CD4-positive, alpha-beta memory T cell (primary cell): ENCODE measurements around the gene CACNA1E. TPM values are rescaled to one million over a fixed set of nuclear protein-coding genes. Genes with fewer than 3 reads are reported as not detected.
"Not testable (repeated sequence)": the region's sequence is repeated elsewhere in the genome, so short reads cannot be mapped to it uniquely, and the experiment has no call there.

Source experiments
- CTCF ChIA-PET: fragments of 350-600 bp; sonication (Branson Sonifier 250); formaldehyde crosslinking; loops from one replicate; lab custom pipeline; 2021; ENCODE audit warnings: inconsistent platforms; ENCODE audit not compliant: partially characterized antibody; lab: Charles Lee
- POLR2A ChIA-PET: fragments of 350-600 bp; sonication (Branson Sonifier 250); formaldehyde crosslinking; loops from one replicate; lab custom pipeline; 2021; ENCODE audit not compliant: partially characterized antibody; lab: Charles Lee
- DNase-seq, 5 donors: peaks; one replicate each; pipeline versions ENCODE4 v3.0.0 to v3.0.0-alpha.2; 2020 to 2022; ENCODE audit warnings: mixed read lengths in 1 of 5
- H3K27ac ChIP-seq: one replicate; pipeline ENCODE4 v1.7.0; 2013; ENCODE audit warnings: low read depth, low read length
- H3K27me3 ChIP-seq: 2 replicates; pipeline ENCODE4 v1.7.0; 2013; ENCODE audit warnings: mild to moderate bottlenecking, low read length, moderate library complexity; ENCODE audit not compliant: insufficient read depth
- H3K36me3 ChIP-seq: 2 replicates; pipeline ENCODE4 v1.7.0; 2013; ENCODE audit warnings: mild to moderate bottlenecking, low read length, moderate library complexity; ENCODE audit not compliant: insufficient read depth
- H3K4me1 ChIP-seq: 2 replicates; pipeline ENCODE4 v1.7.0; 2013; ENCODE audit warnings: mild to moderate bottlenecking, low read length, moderate library complexity; ENCODE audit not compliant: insufficient read depth
- H3K4me3 ChIP-seq, 2 donors: one replicate each; pipeline ENCODE4 v1.7.0; 2013; ENCODE audit warnings: low read length in 2 of 2, mild to moderate bottlenecking in 1 of 2
- H3K9me3 ChIP-seq, 2 donors: one replicate each; pipeline ENCODE4 v1.7.0; 2013; ENCODE audit warnings: low read length in 2 of 2, control low read depth in 1 of 2; ENCODE audit not compliant: control insufficient read depth in 1 of 2
- H3K27ac Mint-ChIP-seq, 7 donors: one replicate each; pipeline ENCODE4 v1.8.0; 2020 to 2021; ENCODE audit warnings: mixed read lengths in 7 of 7, mild to moderate bottlenecking in 6 of 7, inconsistent platforms in 3 of 7, moderate library complexity in 3 of 7
- H3K27me3 Mint-ChIP-seq, 2 donors: one replicate each; pipeline ENCODE4 v1.8.0; 2020 to 2021; ENCODE audit warnings: mixed read lengths in 2 of 2
- H3K36me3 Mint-ChIP-seq, 2 donors: one replicate each; pipeline ENCODE4 v1.8.0; 2020 to 2021; ENCODE audit warnings: mixed read lengths in 2 of 2, inconsistent platforms in 1 of 2, mild to moderate bottlenecking in 1 of 2
- H3K4me1 Mint-ChIP-seq, 4 donors: one replicate each; pipeline ENCODE4 v1.8.0; 2020 to 2021; ENCODE audit warnings: mixed read lengths in 4 of 4, mild to moderate bottlenecking in 1 of 4
- H3K4me3 Mint-ChIP-seq, 8 donors: one replicate each; pipeline ENCODE4 v1.8.0; 2020 to 2021; ENCODE audit warnings: mixed read lengths in 8 of 8, mild to moderate bottlenecking in 7 of 8, moderate library complexity in 6 of 8, inconsistent platforms in 3 of 8
- H3K9me3 Mint-ChIP-seq, 8 donors: one replicate each; pipeline ENCODE4 v1.8.0; 2020 to 2021; ENCODE audit warnings: mixed read lengths in 8 of 8, mild to moderate bottlenecking in 5 of 8, inconsistent platforms in 3 of 8, moderate library complexity in 1 of 8
- intact Hi-C: fragments of 100-400 bp; cut with micrococcal nuclease; formaldehyde crosslinking; loops from one replicate; pipeline ENCODE4 v1.15.1; 2023
- polyA plus RNA-seq, 2 donors: library from polyadenylated mRNA; unstranded; fragments of 300-500 nt; fragmentation: Illumina TruSeq; gene quantifications; one replicate each; pipeline ENCODE4 v1.2.3, GENCODE V29; 2021
- total RNA-seq, 2 experiments: library from RNA; stranded (reverse); gene quantifications; one replicate each; pipeline ENCODE4 v1.2.3, GENCODE V29; 2021

Gene CACNA1E
- total and polyA plus RNA-seq, 4 experiments from 2014 or later, result not detected

GRCh38 chr1:181531951-181532600 is 48.8 kb downstream of the CACNA1E start:
- Histone ChIP-seq H3K4me1 (no peaks in the 10 kb centered on the region), H3K9me3 (no peaks in the 10 kb centered on the region), H3K36me3 (no peaks in the 10 kb centered on the region), H3K27ac (no peak overlapping the region), H3K27me3 (no peaks in the 10 kb centered on the region), H3K4me3 (no peak overlapping the region)
- Mint-ChIP-seq H3K9me3 (peaks cover 8 to 24% (median 14%) of the 10 kb centered on the region in 8 donors), H3K27ac (no peak overlapping the region), H3K4me3 (no peak overlapping the region), H3K36me3 (peaks cover 2 to 6% of the 10 kb centered on the region in 2 donors), H3K27me3 (peaks cover 5 to 14% of the 10 kb centered on the region in 2 donors), H3K4me1 (no peaks in the 10 kb centered on the region)
- ChIA-PET CTCF (no interaction called here), POLR2A (no interaction called here)
- intact Hi-C loops, result no loop called here
- DNase-seq, result no peak

DNA sequence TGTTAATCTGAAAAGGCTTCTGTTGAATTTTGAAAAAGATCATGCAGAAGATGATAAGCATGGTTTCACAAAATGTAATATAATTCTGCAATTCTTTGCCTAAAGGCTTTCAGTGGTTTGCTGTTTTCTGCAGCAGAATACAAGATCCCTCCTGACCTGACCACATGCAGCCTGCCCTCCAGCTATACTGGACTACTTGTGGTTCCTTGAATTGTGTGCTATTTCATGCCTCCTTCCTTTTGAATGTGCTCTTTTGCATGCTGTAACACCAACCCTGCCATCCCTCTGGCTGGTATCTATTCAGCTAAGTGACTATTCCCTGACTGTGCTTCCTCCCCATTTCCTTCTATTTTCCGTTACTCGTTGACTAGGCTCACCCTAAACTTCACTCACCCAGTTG is 55.5 kb downstream of the CACNA1E start:
- H3K4me1 Mint-ChIP-seq, result no peaks in the 10 kb centered on the region
- H3K9me3 ChIP-seq, result no peaks in the 10 kb centered on the region
- POLR2A ChIA-PET, result no interaction called here
- intact Hi-C loops, result no loop called here
- CTCF ChIA-PET, result no interaction called here
- H3K27ac ChIP-seq, result no peak overlapping the region
- H3K27me3 ChIP-seq, result no peaks in the 10 kb centered on the region
- DNase-seq, result no peak
- no peaks in the 10 kb centered on the region for H3K9me3 Mint-ChIP-seq
- H3K27ac Mint-ChIP-seq, result no peak overlapping the region
- H3K36me3 ChIP-seq, result no peaks in the 10 kb centered on the region
- no peaks in the 10 kb centered on the region for H3K36me3 Mint-ChIP-seq
- H3K27me3 Mint-ChIP-seq, result peaks cover 19 to 24% of the 10 kb centered on the region in 2 donors
- no peak overlapping the region for H3K4me3 ChIP-seq
- no peak overlapping the region for H3K4me3 Mint-ChIP-seq
- no peaks in the 10 kb centered on the region for H3K4me1 ChIP-seq

DNA sequence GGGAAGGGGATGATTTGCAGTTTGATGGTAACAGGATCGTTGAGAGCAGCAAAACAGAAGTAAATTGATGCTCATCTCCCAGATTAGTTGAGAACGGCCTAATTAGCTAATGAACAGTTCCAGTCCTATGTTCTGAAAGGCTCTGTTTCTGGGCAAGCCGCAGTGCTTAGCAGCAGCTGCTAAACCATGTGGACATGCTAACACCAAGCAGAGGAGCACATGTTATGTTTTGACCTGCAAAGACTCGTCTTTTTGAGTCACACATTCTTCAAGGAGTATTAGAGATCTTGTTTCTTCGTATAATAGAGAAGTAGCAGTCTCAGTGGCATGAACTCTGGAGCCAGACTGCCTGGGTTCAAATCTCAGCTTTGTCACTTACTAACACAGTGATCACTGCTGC is 58.1 kb downstream of the CACNA1E start:
- Histone ChIP-seq H3K27me3 (no peaks in the 10 kb centered on the region), H3K36me3 (no peaks in the 10 kb centered on the region), H3K9me3 (no peaks in the 10 kb centered on the region), H3K27ac (no peak overlapping the region), H3K4me3 (no peak overlapping the region), H3K4me1 (no peaks in the 10 kb centered on the region)
- Mint-ChIP-seq H3K4me1 (no peaks in the 10 kb centered on the region), H3K27ac (no peak overlapping the region), H3K27me3 (peaks cover 22 to 23% of the 10 kb centered on the region in 2 donors), H3K36me3 (no peaks in the 10 kb centered on the region), H3K9me3 (no peaks in the 10 kb centered on the region), H3K4me3 (no peak overlapping the region)
- no peak for DNase-seq
- intact Hi-C loops, result no loop called here
- ChIA-PET POLR2A (no interaction called here), CTCF (no interaction called here)

- H3K36me3 Mint-ChIP-seq, result no peaks in the 10 kb centered on the region
- Histone ChIP-seq H3K27ac (no peak overlapping the region), H3K27me3 (no peaks in the 10 kb centered on the region), H3K36me3 (no peaks in the 10 kb centered on the region), H3K4me1 (no peaks in the 10 kb centered on the region), H3K9me3 (no peaks in the 10 kb centered on the region), H3K4me3 (no peak overlapping the region)
- H3K4me3 Mint-ChIP-seq, result no peak overlapping the region
- CTCF ChIA-PET, result no interaction called here
- no peaks in the 10 kb centered on the region for H3K9me3 Mint-ChIP-seq
- intact Hi-C loops, result no loop called here
- POLR2A ChIA-PET, result no interaction called here
- no peak for DNase-seq
- peaks cover 22 to 28% of the 10 kb centered on the region in 2 donors for H3K27me3 Mint-ChIP-seq
- H3K4me1 Mint-ChIP-seq, result no peaks in the 10 kb centered on the region
- no peak overlapping the region for H3K27ac Mint-ChIP-seq
Observed at GRCh38 chr1:181541947-181542346, 58.6 kb downstream of the CACNA1E start.

DNA sequence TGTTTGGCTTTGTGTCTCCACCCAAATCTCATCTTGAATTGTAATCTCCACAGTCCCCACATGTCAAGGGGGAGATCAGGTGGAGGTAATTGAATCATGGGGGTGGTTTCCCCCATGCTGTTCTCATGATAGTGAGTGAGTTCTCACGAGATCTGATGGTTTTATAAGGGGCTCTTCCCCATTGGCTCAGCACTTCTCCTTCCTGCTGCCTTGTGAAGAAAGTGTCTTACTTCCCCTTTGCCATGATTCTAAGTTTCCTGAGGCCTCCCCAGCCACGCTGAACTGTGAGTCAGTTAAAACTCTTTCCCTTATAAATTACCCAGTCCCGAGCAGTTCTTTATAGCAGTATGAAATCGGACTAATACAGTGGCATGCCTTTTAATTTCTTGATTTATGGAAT is 59.1 kb downstream of the CACNA1E start:
- H3K9me3 Mint-ChIP-seq, intact Hi-C loops, H3K4me3 ChIP-seq, DNase-seq, H3K27ac ChIP-seq, CTCF ChIA-PET, POLR2A ChIA-PET, H3K36me3 Mint-ChIP-seq, H3K9me3 ChIP-seq, H3K4me1 ChIP-seq, H3K4me3 Mint-ChIP-seq, H3K27me3 ChIP-seq, H3K4me1 Mint-ChIP-seq, H3K27ac Mint-ChIP-seq, H3K36me3 ChIP-seq: not testable (repeated sequence)
- peaks cover 24 to 26% of the 10 kb centered on the region in 2 donors for H3K27me3 Mint-ChIP-seq

DNA sequence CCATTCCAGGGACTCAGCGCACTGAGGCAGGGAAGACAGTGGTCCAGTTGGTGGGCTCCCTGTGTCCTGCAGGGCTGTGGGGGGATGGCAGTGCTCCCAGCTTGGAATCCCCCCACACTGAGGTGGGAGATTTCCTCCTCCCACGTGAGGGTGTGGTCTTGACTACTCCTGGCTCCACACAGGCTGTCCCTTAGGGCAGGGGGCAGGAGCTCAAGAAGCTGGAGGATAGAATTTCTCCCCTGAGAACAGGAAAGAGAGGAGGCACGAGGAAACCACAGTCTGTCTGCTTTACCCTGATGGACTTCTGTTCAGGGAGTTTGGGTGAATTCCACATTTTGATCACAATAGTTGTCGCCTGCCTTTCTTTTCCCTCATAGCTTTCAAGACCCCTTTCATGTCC is 62.1 kb downstream of the CACNA1E start:
- H3K27me3 Mint-ChIP-seq, result peaks cover 19 to 20% of the 10 kb centered on the region in 2 donors
- H3K9me3 Mint-ChIP-seq, result no peaks in the 10 kb centered on the region

GRCh38 chr1:181548497-181548896 is 65.2 kb downstream of the CACNA1E start:
- Histone ChIP-seq H3K27ac (no peak overlapping the region), H3K4me3 (no peak overlapping the region), H3K36me3 (no peaks in the 10 kb centered on the region), H3K9me3 (no peaks in the 10 kb centered on the region), H3K27me3 (no peaks in the 10 kb centered on the region), H3K4me1 (no peaks in the 10 kb centered on the region)
- no peak overlapping the region for H3K4me3 Mint-ChIP-seq
- no peaks in the 10 kb centered on the region for H3K36me3 Mint-ChIP-seq
- POLR2A ChIA-PET, result no interaction called here
- DNase-seq, result no peak
- no peak overlapping the region for H3K27ac Mint-ChIP-seq
- H3K27me3 Mint-ChIP-seq, result peaks cover 16 to 20% of the 10 kb centered on the region in 2 donors
- intact Hi-C loops, result no loop called here
- CTCF ChIA-PET, result no interaction called here
- no peaks in the 10 kb centered on the region for H3K9me3 Mint-ChIP-seq
- H3K4me1 Mint-ChIP-seq, result no peaks in the 10 kb centered on the region

More for the DNA sequence above, 62.1 kb downstream of the CACNA1E start:
- ChIA-PET CTCF (no interaction called here), POLR2A (no interaction called here)
- Histone ChIP-seq H3K27me3 (no peaks in the 10 kb centered on the region), H3K4me3 (no peak overlapping the region), H3K36me3 (no peaks in the 10 kb centered on the region), H3K9me3 (no peaks in the 10 kb centered on the region), H3K4me1 (no peaks in the 10 kb centered on the region), H3K27ac (no peak overlapping the region)
- H3K27ac Mint-ChIP-seq, result no peak overlapping the region
- no peak for DNase-seq
- intact Hi-C loops, result no loop called here
- no peaks in the 10 kb centered on the region for H3K4me1 Mint-ChIP-seq
- no peak overlapping the region for H3K4me3 Mint-ChIP-seq
- no peaks in the 10 kb centered on the region for H3K36me3 Mint-ChIP-seq
